Measurements from ENCODE around the gene MAPRE3. TPM values are rescaled to one million over a fixed set of nuclear protein-coding genes. Genes with fewer than 3 reads are reported as not detected.

MAPRE3 gene
- total and polyA plus RNA-seq, 2 donors (not counting 1 experiment from before 2014, with no cell fraction given) = 7.9 to 13.9 TPM

GRCh38 chr2:26954135-26954534 is 16.3 kb upstream of the MAPRE3 start:
- DNase-seq (ENCODE audit: low read depth in 2 of 2) = no peak
- Histone ChIP-seq H3K4me1 (ENCODE audit: control insufficient read depth, extremely low read depth, insufficient read depth, low read length) (no peaks in the 10 kb centered on the region), H3K36me3 (ENCODE audit: control insufficient read depth, insufficient read depth, low read length) (no peaks in the 10 kb centered on the region), H3K9ac (ENCODE audit: insufficient read depth, low read length) (no peak overlapping the region), H3K27ac (ENCODE audit: insufficient read depth, low read length) (no peak overlapping the region), H3K27me3 (ENCODE audit: control insufficient read depth, insufficient read depth, low read length) (peaks cover 27% of the 10 kb centered on the region), H3K9me3 (ENCODE audit: control insufficient read depth, insufficient read depth, low read depth, low read length) (no peaks in the 10 kb centered on the region), H4K20me1 (ENCODE audit: control insufficient read depth, extremely low read depth, insufficient read depth, low read length) (no peaks in the 10 kb centered on the region), H3K79me2 (ENCODE audit: control insufficient read depth, insufficient read depth, low read length) (no peaks in the 10 kb centered on the region), H3K4me3 (replicated peaks in 1 of 4; ENCODE audit: control extremely low read depth in 1 of 4, insufficient read depth in 1 of 4, low read depth in 3 of 4, low read length in 4 of 4) (no peak overlapping the region), H2AFZ (ENCODE audit: low read length) (no peak overlapping the region), H3K4me2 (ENCODE audit: extremely low read depth, insufficient read depth, low read length) (no peak overlapping the region)
- no peak for TF ChIP-seq EZH2 (IDR thresholded peaks at IDR 0.05; ENCODE audit: low read length, missing control alignments)
- TF ChIP-seq CTCF (conservative IDR thresholded peaks at IDR 0.05 in 1 of 2, IDR thresholded peaks at IDR 0.05 in 1 of 2; ENCODE audit: low read depth in 1 of 2, low read length in 2 of 2) = no peak

DNA sequence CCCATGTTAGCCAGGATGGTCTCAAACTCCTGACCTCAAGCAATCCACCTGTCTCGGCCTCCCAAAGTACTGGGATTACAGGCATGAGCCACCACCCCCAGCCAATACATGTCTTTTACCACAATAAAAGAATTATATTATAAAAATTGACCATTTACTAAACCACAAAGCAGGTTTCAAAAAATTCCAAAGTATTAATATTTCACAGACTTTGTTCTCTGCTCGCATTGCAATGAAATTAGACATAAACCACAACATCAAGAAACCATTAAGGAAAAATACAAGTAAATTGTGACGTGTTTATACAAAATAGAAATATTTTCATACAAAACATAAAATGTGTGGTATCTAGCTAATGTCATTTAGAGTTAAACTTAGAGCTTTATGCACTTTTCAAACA is 13.4 kb upstream of the MAPRE3 start:
- Histone ChIP-seq H3K27me3 (ENCODE audit: control insufficient read depth, insufficient read depth, low read length) (peaks cover 30% of the 10 kb centered on the region), H4K20me1 (ENCODE audit: control insufficient read depth, extremely low read depth, insufficient read depth, low read length) (no peaks in the 10 kb centered on the region), H3K4me2 (ENCODE audit: extremely low read depth, insufficient read depth, low read length) (no peak overlapping the region), H3K79me2 (ENCODE audit: control insufficient read depth, insufficient read depth, low read length) (no peaks in the 10 kb centered on the region), H3K36me3 (ENCODE audit: control insufficient read depth, insufficient read depth, low read length) (no peaks in the 10 kb centered on the region), H3K4me3 (replicated peaks in 1 of 4; ENCODE audit: control extremely low read depth in 1 of 4, insufficient read depth in 1 of 4, low read depth in 3 of 4, low read length in 4 of 4) (no peak overlapping the region), H3K27ac (ENCODE audit: insufficient read depth, low read length) (no peak overlapping the region), H3K4me1 (ENCODE audit: control insufficient read depth, extremely low read depth, insufficient read depth, low read length) (no peaks in the 10 kb centered on the region), H3K9ac (ENCODE audit: insufficient read depth, low read length) (no peak overlapping the region), H2AFZ (ENCODE audit: low read length) (no peak overlapping the region), H3K9me3 (ENCODE audit: control insufficient read depth, insufficient read depth, low read depth, low read length) (no peaks in the 10 kb centered on the region)
- TF ChIP-seq CTCF (conservative IDR thresholded peaks at IDR 0.05 in 1 of 2, IDR thresholded peaks at IDR 0.05 in 1 of 2; ENCODE audit: low read depth in 1 of 2, low read length in 2 of 2) (no peak), EZH2 (IDR thresholded peaks at IDR 0.05; ENCODE audit: low read length, missing control alignments) (no peak)
- DNase-seq (ENCODE audit: low read depth in 2 of 2) = no peak

- H3K4me1 ChIP-seq (ENCODE audit: control insufficient read depth, extremely low read depth, insufficient read depth, low read length) = no peaks in the 10 kb centered on the region
- no peaks in the 10 kb centered on the region for H4K20me1 ChIP-seq (ENCODE audit: control insufficient read depth, extremely low read depth, insufficient read depth, low read length)
- no peak for TF ChIP-seq EZH2 (IDR thresholded peaks at IDR 0.05; ENCODE audit: low read length, missing control alignments)
- TF ChIP-seq CTCF (conservative IDR thresholded peaks at IDR 0.05 in 1 of 2, IDR thresholded peaks at IDR 0.05 in 1 of 2; ENCODE audit: low read depth in 1 of 2, low read length in 2 of 2) = no peak
- H3K9ac ChIP-seq (ENCODE audit: insufficient read depth, low read length) = no peak overlapping the region
- no peaks in the 10 kb centered on the region for H3K79me2 ChIP-seq (ENCODE audit: control insufficient read depth, insufficient read depth, low read length)
- no peaks in the 10 kb centered on the region for H3K9me3 ChIP-seq (ENCODE audit: control insufficient read depth, insufficient read depth, low read depth, low read length)
- H3K4me2 ChIP-seq (ENCODE audit: extremely low read depth, insufficient read depth, low read length) = no peak overlapping the region
- DNase-seq (ENCODE audit: low read depth in 2 of 2) = no peak
- no peak overlapping the region for H2AFZ ChIP-seq (ENCODE audit: low read length)
- H3K36me3 ChIP-seq (ENCODE audit: control insufficient read depth, insufficient read depth, low read length) = no peaks in the 10 kb centered on the region
- H3K27ac ChIP-seq (ENCODE audit: insufficient read depth, low read length) = no peak overlapping the region
- H3K4me3 ChIP-seq (replicated peaks in 1 of 4; ENCODE audit: control extremely low read depth in 1 of 4, insufficient read depth in 1 of 4, low read depth in 3 of 4, low read length in 4 of 4) = no peak overlapping the region
- H3K27me3 ChIP-seq (ENCODE audit: control insufficient read depth, insufficient read depth, low read length) = peaks cover 26% of the 10 kb centered on the region
Measured at GRCh38 chr2:26957534-26957933, 12.9 kb upstream of the MAPRE3 start.

All from fibroblast of lung (primary cell).